HG03097 (cell line): ENCODE data around the gene FHIT.

Source experiments
- ATAC-seq: cut with Tn5 transposase; IDR thresholded peaks from one replicate; pipeline ENCODE4 v1.9.1; 2021; ENCODE audit not compliant: unreplicated experiment, low FRiP score

Gene FHIT

GRCh38 chr3:60000311-60001105 lies 1250.7 kb downstream of the FHIT start:
- ATAC-seq: no peak

GRCh38 chr3:59998058-59998457 lies 1253.2 kb downstream of the FHIT start:
- ATAC-seq: no peak

GRCh38 chr3:59997583-59997982 lies 1253.7 kb downstream of the FHIT start:
- ATAC-seq: no peak

DNA sequence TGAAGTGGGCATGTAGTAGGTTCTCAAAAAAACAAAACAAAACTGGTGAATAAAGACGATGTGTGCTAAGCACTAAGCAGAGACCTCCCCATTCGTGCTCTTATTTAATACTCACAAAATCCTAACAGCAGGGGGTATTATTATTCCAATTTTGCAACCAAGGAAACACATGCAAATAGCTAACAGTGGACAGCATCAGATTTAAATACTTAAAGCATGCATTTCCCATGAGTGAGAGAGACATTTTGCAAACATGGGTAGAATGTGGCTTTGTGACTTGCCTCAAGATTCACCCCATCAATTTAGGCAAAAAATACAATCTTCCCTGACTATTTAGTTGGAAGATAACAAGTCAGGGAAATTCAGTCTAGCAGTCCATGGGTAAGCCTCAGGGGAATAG lies 1255.2 kb downstream of the FHIT start:
- ATAC-seq: no peak

GRCh38 chr3:59995563-59995962 lies 1255.7 kb downstream of the FHIT start:
- ATAC-seq: no peak

GRCh38 chr3:59994732-59995304 lies 1256.4 kb downstream of the FHIT start:
- no peak for ATAC-seq

DNA sequence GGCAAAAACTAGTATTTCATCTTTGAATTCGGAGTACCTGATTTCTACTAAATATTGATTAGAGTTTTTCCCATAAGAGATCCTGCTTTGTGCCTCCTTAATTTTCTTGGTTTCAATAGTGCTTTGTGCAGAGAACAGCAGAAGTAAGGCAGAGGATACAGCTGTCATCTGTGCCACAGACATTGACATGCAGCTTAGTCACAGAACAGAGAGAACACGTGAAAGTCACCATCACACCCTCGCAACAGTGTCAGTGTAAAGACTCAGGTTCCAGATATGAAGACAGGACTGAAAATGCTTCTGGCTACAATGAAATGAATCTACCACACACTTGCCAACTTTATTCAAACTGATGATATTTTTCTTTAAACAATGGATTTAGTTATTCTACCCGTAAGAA lies 1258.7 kb downstream of the FHIT start:
- no peak for ATAC-seq

DNA sequence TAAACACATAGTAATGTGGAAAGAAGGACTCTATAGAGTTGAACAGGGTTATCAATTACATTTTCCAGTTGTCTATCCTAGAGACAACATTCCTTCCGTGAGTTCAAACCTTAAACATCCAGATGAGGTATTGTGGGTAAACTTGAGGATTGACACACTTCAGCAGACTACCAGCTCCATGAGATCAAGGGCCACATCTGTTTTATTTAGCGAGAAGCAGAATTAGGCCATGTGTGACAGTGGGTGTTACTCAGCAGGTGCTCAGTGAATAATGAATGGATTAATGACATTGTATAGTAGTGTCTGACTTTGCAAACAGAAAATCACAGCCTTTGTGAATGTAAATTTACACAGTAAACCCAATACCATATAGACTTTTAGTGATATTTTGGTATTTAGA lies 1260.3 kb downstream of the FHIT start:
- ATAC-seq: no peak

DNA sequence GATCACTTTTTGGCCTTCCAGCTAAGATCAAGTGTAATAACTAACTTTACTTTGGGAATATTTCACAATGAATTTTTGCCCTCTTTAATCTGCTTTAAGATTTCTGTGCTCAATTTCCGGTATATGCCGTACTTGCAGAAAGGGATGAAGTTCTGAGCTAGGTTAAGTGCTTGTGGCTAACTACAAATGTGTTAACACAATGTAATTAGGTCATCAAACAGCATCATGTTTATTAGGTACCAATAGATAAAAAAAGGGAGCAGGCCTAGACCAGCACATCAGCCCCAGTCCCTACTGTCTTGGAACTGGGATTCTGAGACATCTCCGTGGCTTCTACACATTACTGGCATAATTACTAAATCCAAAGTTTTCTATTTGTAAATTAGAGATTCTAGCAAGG lies 1268.7 kb downstream of the FHIT start:
- no peak for ATAC-seq

DNA sequence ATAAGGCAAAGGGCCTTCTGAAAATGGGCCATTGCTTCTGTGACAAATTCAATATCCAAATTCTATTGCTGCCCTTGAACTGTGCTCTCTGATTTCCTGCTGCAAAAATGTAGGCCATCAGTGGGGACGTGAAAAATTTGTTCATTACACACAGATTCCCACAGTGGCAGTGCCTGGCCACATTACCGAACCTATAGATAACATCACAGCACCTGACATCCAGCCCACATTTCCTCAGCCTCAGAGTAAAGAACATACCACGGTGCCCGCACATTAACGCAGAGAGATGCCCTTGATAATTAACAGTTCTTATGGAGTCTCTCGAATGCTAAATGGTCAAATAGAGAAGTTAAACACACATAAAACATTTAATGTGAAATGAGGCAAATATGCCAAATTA lies 1269.9 kb downstream of the FHIT start:
- ATAC-seq: no peak

GRCh38 chr3:59980576-59980975 lies 1270.7 kb downstream of the FHIT start:
- ATAC-seq: no peak

DNA sequence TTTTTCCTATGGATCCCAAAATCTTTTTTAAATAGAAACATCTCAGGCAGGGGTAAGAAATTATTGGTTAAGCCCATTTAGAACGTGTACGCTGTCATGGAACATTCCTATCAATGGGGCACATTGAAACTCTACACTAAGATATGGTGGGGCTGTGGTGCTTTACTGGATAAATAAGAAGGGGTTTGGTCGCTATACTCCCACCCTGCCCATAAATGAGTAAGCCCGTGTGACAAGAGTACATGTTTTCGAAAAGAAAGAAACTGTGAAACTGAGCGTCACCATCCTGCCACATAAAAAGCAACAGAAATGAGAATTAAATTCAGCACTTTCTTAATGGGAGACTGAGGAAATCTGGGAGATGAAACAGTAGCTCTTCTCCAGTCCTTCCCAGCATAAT lies 1271.7 kb downstream of the FHIT start:
- ATAC-seq: no peak

DNA sequence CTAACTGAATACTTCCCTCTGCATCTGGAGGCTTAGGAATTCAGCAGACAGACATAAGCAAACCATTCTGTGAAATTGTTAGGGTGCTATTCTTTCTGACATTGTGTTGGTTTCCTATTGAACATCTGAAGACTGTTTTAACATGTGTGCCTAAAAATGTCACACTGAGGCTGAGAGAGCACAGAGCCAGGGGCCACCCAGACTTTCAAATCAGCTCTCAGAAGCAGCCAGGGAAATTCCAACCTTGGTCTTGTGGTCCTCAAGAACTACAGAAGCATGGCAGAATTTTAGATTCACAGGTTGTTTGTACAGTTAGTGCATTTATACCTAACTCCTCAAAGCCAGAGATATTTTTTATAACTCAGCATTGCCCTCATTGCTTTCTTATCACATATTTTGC lies 1272.3 kb downstream of the FHIT start:
- peak; percentile 63 for ATAC-seq

- ATAC-seq: no peak
These were observed 1280.5 kb downstream of the FHIT start for GRCh38 chr3:59970796-59971195.

DNA sequence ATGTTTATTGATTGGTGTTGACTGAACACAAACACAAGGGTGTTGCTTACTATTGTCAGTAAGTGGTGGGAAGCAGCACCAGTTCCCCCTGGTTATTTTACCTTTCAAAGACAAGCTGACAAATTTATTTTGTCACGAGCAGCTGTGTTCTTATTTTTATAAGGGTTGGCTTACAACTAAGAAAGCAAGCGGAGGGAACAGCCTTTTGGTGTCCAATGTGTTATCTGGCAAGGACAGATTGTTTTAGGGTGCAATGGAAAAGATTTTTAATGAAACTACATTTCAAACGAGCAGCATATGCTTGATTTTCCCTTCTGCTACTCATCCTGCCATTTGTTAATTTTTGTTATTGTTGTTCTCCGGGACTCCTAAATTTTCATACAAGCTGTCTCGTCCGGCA lies 1280.9 kb downstream of the FHIT start:
- ATAC-seq: no peak

DNA sequence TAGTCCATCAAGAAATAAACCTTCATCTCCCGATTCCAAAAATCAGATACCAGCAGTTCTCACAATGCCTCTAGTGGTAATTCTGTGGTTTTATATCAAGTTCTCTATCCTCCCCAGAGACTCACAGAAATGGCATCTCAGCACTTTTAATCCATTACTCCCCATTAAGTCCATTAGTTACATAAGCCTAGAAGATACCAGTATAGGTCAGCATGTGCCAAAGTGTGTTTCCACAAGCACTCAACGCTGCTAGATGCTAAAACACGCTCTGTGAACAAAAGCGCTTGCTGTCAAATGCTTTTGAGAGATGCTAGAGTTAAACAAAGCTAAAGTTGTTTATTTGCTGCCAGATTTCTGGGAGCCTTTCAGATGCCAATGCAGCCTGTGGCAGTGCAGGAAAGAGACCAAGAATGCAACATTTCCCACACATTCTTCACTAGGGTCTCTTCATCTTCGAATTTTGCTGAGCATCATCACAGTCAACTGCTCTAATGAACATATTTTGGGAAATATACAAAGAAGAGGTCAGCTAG lies 1282.7 kb downstream of the FHIT start:
- ATAC-seq: no peak

DNA sequence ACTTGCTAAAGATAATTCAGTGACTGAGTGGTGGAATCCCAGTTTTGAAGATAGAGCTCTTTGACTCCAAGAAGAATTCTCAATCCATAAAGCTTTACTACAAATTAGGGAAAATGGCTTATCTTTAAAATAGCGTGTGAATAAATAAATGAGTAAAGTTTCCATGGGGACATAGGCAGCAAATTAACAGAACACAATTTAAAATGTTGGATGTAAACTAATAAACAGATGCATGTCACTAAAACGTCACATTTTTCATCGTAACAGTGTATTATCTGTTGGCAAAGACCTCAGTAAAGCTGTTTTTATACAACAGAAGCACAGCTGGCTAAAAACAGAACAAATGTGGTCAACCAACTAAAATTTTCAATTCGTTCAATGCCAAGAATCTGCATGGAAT lies 1287.6 kb downstream of the FHIT start:
- no peak for ATAC-seq

GRCh38 chr3:59957150-59957549 lies 1294.1 kb downstream of the FHIT start:
- no peak for ATAC-seq

GRCh38 chr3:59953104-59953503 lies 1298.1 kb downstream of the FHIT start:
- no peak for ATAC-seq

GRCh38 chr3:59949311-59949710 lies 1301.9 kb downstream of the FHIT start:
- no peak for ATAC-seq

DNA sequence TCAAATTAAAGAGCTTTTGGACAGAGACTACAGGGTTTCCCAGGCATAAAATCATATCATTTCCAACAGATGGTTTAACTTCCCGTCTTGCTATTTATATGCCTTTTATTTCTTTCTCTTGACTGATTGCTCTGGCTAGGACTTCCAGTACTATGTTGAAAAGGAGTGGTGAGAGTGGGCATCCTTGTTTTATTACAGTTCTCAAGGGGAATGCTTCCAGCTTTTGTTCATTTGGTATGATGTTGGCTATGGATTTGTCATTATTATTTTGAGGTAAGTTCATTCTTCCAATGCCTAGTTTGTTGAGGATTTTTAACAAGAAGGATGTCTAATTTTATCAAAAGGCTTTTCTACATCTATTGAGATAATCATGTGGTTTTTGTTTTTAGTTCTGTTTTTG lies 1304.9 kb downstream of the FHIT start:
- no peak for ATAC-seq

DNA sequence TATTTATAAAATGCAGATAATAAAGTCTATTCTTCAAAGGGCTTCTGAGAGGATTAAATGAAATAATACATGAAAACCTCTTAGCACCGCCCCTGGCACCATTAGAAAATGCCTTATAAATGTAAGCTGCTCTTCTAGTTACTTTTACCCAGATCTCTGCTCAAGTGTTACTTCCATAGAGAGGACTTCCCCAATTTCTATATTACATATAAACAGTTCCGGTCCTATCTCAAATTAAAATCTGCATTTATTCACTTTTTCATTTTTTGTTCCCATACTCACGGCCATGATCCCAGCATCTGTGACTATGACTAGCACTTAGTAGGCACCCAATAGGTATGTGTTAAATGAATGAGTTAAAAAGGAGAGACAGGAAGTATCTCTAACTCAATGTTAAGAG lies 1310.5 kb downstream of the FHIT start:
- no peak for ATAC-seq
